GM12878 (cell line): ENCODE data around the gene SIX5. TPM values are rescaled to one million over a fixed set of nuclear protein-coding genes. Genes with fewer than 3 reads are reported as not detected.
"Not testable (repeated sequence)": the region's sequence is repeated elsewhere in the genome, so short reads cannot be mapped to it uniquely, and the experiment has no call there.

Experiments used
- ATAC-seq: fragments of 200-7000 bp; cut with Tn5 transposase; 3 replicates; pipeline ENCODE4 v1.9.1; 2020; ENCODE audit warnings: mild to moderate bottlenecking, moderate library complexity
- BruUV-seq: library from RNA; stranded (reverse); fragments of 400-500 nt; replicated peaks from 2 replicates; lab custom pipeline; 2021; lab: Mats Ljungman, UMichigan
- CTCF ChIA-PET: fragments of 300-600 bp; sonication (Branson Sonifier 250); formaldehyde crosslinking; extraction: SDS; loops from one replicate; lab custom pipeline; 2021; ENCODE audit warnings: inconsistent platforms; lab: Yijun Ruan, JAX
- POLR2A ChIA-PET: fragments of 350-600 bp; formaldehyde crosslinking; extraction: SDS; loops from one replicate; lab custom pipeline; 2021; ENCODE audit warnings: inconsistent platforms; lab: Charles Lee
- RAD21 ChIA-PET: fragments of 300-600 bp; sonication (Branson Sonifier 250); formaldehyde crosslinking; loops from one replicate; lab custom pipeline; 2023; ENCODE audit warnings: antibody characterized with exemption; ENCODE audit not compliant: unreplicated experiment; lab: Charles Lee
- SMC1A ChIA-PET: fragments of 300-600 bp; sonication (Branson Sonifier 250); formaldehyde crosslinking; loops from one replicate; lab custom pipeline; 2023; ENCODE audit not compliant: unreplicated experiment, uncharacterized antibody; lab: Charles Lee
- DNase-seq: peaks from one replicate; pipeline ENCODE4 v3.0.0-alpha.2; 2011; ENCODE audit warnings: low read depth, low spot score
- FAIRE-seq: peaks from 3 replicates; lab custom pipeline; 2011; peaks lifted over from hg19 to GRCh38; lab: Jason Lieb, UNC
- H2AFZ ChIP-seq: 2 replicates; pipeline ENCODE4 v1.6.0; 2011; ENCODE audit warnings: low read depth, low read length, control low read depth; ENCODE audit not compliant: control insufficient read depth
- H3K27ac ChIP-seq: 2 replicates; pipeline ENCODE4 v1.5.1; 2011; ENCODE audit warnings: control low read depth; ENCODE audit not compliant: control insufficient read depth, insufficient read depth
- H3K27me3 ChIP-seq, 2 experiments: replicated peaks in 1 of 2; 2 replicates each; pipeline versions ENCODE4 v1.6.0 to v1.6.1; 2011; ENCODE audit warnings: low read length in 1 of 2; ENCODE audit not compliant: control insufficient read depth in 2 of 2, insufficient read depth in 2 of 2
- H3K36me3 ChIP-seq, 2 experiments: 2 replicates each; pipeline ENCODE4 v1.5.1; 2011; ENCODE audit warnings: low read length in 1 of 2; ENCODE audit not compliant: control insufficient read depth in 2 of 2, insufficient read depth in 2 of 2
- H3K4me1 ChIP-seq: 2 replicates; pipeline ENCODE4 v1.6.1; 2011; ENCODE audit warnings: mild to moderate bottlenecking, low read length, moderate library complexity, mixed read lengths; ENCODE audit not compliant: control insufficient read depth, insufficient read depth
- H3K4me2 ChIP-seq: 2 replicates; pipeline ENCODE4 v1.6.0; 2011; ENCODE audit warnings: control low read depth; ENCODE audit not compliant: control insufficient read depth, insufficient read depth
- H3K4me3 ChIP-seq: fragments of 200-600 bp; sonication (generic); 2 replicates; pipeline ENCODE4 v1.5.1; 2016
- H3K79me2 ChIP-seq: 2 replicates; pipeline ENCODE4 v1.6.0; 2011; ENCODE audit warnings: low read length; ENCODE audit not compliant: control insufficient read depth, insufficient read depth
- H3K9ac ChIP-seq: 2 replicates; pipeline ENCODE4 v1.8.0; 2011; ENCODE audit warnings: low read length, control low read depth, mixed read lengths; ENCODE audit not compliant: control insufficient read depth, insufficient read depth
- H3K9me3 ChIP-seq: replicated peaks from 3 replicates; pipeline ENCODE4 v1.5.1; 2011; ENCODE audit warnings: mild to moderate bottlenecking, low read length; ENCODE audit not compliant: control insufficient read depth, insufficient read depth
- H4K20me1 ChIP-seq: 2 replicates; pipeline ENCODE4 v1.6.0; 2011; ENCODE audit not compliant: control insufficient read depth, insufficient read depth
- ATF7 ChIP-seq: fragments of 450-650 bp; IDR thresholded peaks from 2 replicates; pipeline ENCODE4 v1.6.1; 2016; ENCODE audit warnings: low read depth, mild to moderate bottlenecking
- BHLHE40 ChIP-seq, 2 experiments: fragments of 450-650 bp in 1 of 2; IDR thresholded peaks; 2 replicates each; pipeline ENCODE4 v1.6.1; 2011 to 2017; ENCODE audit warnings: low read depth in 2 of 2, borderline replicate concordance in 1 of 2, improper control_type of control experiment in 1 of 2, low read length in 1 of 2, mild to moderate bottlenecking in 1 of 2
- CREM ChIP-seq: IDR thresholded peaks from 2 replicates; pipeline ENCODE4 v1.6.1; 2014; ENCODE audit warnings: antibody characterized with exemption, low read depth
- IKZF1 ChIP-seq: fragments of 450-650 bp; conservative IDR thresholded peaks from 2 replicates; pipeline ENCODE4 v1.6.1; 2017; ENCODE audit warnings: antibody characterized with exemption, mild to moderate bottlenecking
- IKZF2 ChIP-seq, 2 experiments: fragments of 450-650 bp; IDR thresholded peaks; 2 replicates each; pipeline ENCODE4 v1.6.1; 2017; ENCODE audit warnings: mild to moderate bottlenecking in 2 of 2, moderate library complexity in 2 of 2
- MTA3 ChIP-seq: IDR thresholded peaks from 2 replicates; pipeline ENCODE4 v1.6.1; 2012; ENCODE audit warnings: low read length, inconsistent platforms, borderline replicate concordance
- NBN ChIP-seq: fragments of 450-650 bp; IDR thresholded peaks from 2 replicates; pipeline ENCODE4 v1.6.1; 2016
- SMARCA5 ChIP-seq: fragments of 450-650 bp; IDR thresholded peaks from 2 replicates; pipeline ENCODE4 v1.6.1; 2017; ENCODE audit warnings: mild to moderate bottlenecking
- TCF3 ChIP-seq: IDR thresholded peaks from 2 replicates; pipeline ENCODE4 v1.6.1; 2012; ENCODE audit warnings: low read depth, mild to moderate bottlenecking, low read length, borderline replicate concordance; ENCODE audit not compliant: insufficient read depth
- YY1 ChIP-seq: IDR thresholded peaks from 2 replicates; pipeline ENCODE4 v1.6.1; 2011; ENCODE audit warnings: low read depth, mild to moderate bottlenecking, low read length
- ZBTB33 ChIP-seq: fragments of 450-650 bp; IDR thresholded peaks from 2 replicates; pipeline ENCODE4 v1.6.1; 2017; ENCODE audit warnings: mild to moderate bottlenecking
- WGBS: methylation state at CpG from one replicate; pipeline ENCODE4 v1.1.6; 2016; ENCODE audit warnings: low lambda C conversion rate; ENCODE audit not compliant: insufficient replicate concordance, insufficient coverage; ENCODE audit errors: missing lambda C conversion rate; 5-methylcytosine and 5-hydroxymethylcytosine counted together
- in situ Hi-C: fragments of 300-500 bp; cut with MboI; formaldehyde crosslinking; loops from 9 replicates; pipeline ENCODE4 v1.14.3; 2018; ENCODE audit warnings: mixed read lengths
- intact Hi-C: fragments of 100-400 bp; cut with micrococcal nuclease; formaldehyde crosslinking; loops from one replicate; pipeline ENCODE4 v1.14.2; 2022; ENCODE audit not compliant: unreplicated experiment
- polyA plus RNA-seq, 11 experiments: library from polyadenylated mRNA; depleted of rRNA in 4 of 11; unstranded in 6 of 11; stranded (reverse) in 5 of 11; fragments of >200 nt; fragmentation: Nextera tagmentation in 4 of 11; fragmentation: Illumina TruSeq in 1 of 11; extraction: Ambion mirVana in 4 of 11; extraction: Trizol in 1 of 11; gene quantifications; 1 replicate in 1 of 11; 2 replicates in 10 of 11; pipeline versions ENCODE4 v1.2.1 to v1.2.3, GENCODE V29; 2011 to 2016; ENCODE audit warnings: inconsistent platforms in 2 of 11, missing spikeins in 2 of 11, low read depth in 1 of 11
- total RNA-seq, 4 experiments: library from RNA; depleted of rRNA in 3 of 4; stranded (reverse); fragments of >200 nt in 3 of 4; fragmentation: Illumina TruSeq in 1 of 4; extraction: Trizol in 1 of 4; gene quantifications; 2 replicates each; pipeline versions ENCODE4 v1.2.1 to v1.2.3, GENCODE V29; 2013 to 2021

SIX5 gene
- total and polyA plus RNA-seq, 10 of the 15 experiments (the other 5 are each of a cell fraction or from before 2014, with no cell fraction given) = 1.9 to 10.5 (median 3.0) TPM; not detected in 2

- POLR2A ChIA-PET = interaction anchor here (0.6 to 2.0 kb wide), 5 partner anchors 29 to 286 kb away, joined by 3 to 9 read pairs (median 3); no protein-coding TSS in a partner anchor
- in situ Hi-C loops, H4K20me1 ChIP-seq, H3K9me3 ChIP-seq, FAIRE-seq, H3K36me3 ChIP-seq, H3K27me3 ChIP-seq, H3K79me2 ChIP-seq, H3K4me1 ChIP-seq, H3K4me3 ChIP-seq, BruUV-seq, DNase-seq, H3K9ac ChIP-seq, ATAC-seq, H3K27ac ChIP-seq, H2AFZ ChIP-seq: not testable (repeated sequence)
- CTCF ChIA-PET = interaction anchor here (0.7 to 8.1 kb wide), 27 partner anchors 9 to 360 kb away, joined by 3 to 110 read pairs (median 4); partner anchors contain the start of genes FBXO46, MYPOP, QPCTL and RSPH6A
- WGBS = 89% methylated on average over 5 of the region's 5 CpGs
- RAD21 ChIA-PET = interaction anchor here (0.8 to 4.8 kb wide), 4 partner anchors 27 to 158 kb away, joined by 3 to 63 read pairs (median 4); partner anchors contain the start of gene SIX5
- SMC1A ChIA-PET = interaction anchor here (0.7 to 2.5 kb wide), 9 partner anchors 18 to 114 kb away, joined by 3 to 24 read pairs (median 4); partner anchors contain the start of genes QPCTL, SIX5 and SNRPD2
- intact Hi-C loops = loop anchor here (2.0 kb wide), 1 partner anchor 29 kb away; no protein-coding TSS in a partner anchor
- H3K4me2 ChIP-seq = 0 out of 2 replicates have a peak overlapping the region, but pooled peaks have one; percentile 4
Measured at GRCh38 chr19:45799541-45799940, 30.5 kb upstream of the SIX5 start.

- in situ Hi-C loops = no loop called here
- Histone ChIP-seq H3K4me1 (peaks cover 8% of the 10 kb centered on the region), H3K4me2 (0 out of 2 replicates have a peak overlapping the region, but pooled peaks have one; percentile 4), H4K20me1 (no peaks in the 10 kb centered on the region), H2AFZ (no peak overlapping the region), H3K27me3 (no peaks in the 10 kb centered on the region), H3K4me3 (no peak overlapping the region), H3K27ac (no peak overlapping the region), H3K9ac (no peak overlapping the region), H3K79me2 (no peaks in the 10 kb centered on the region), H3K9me3 (no peaks in the 10 kb centered on the region), H3K36me3 (no peaks in the 10 kb centered on the region)
- intact Hi-C loops = loop anchor here (2.0 kb wide), 1 partner anchor 28 kb away; no protein-coding TSS in a partner anchor
- ChIA-PET RAD21 (interaction anchor here (0.8 to 4.8 kb wide), 4 partner anchors 27 to 158 kb away, joined by 3 to 63 read pairs (median 4); partner anchors contain the start of gene SIX5), SMC1A (interaction anchor here (0.7 to 2.5 kb wide), 9 partner anchors 18 to 114 kb away, joined by 3 to 24 read pairs (median 4); partner anchors contain the start of genes QPCTL, SIX5 and SNRPD2), POLR2A (interaction anchor here (0.6 to 2.0 kb wide), 6 partner anchors 29 to 286 kb away, joined by 3 to 9 read pairs (median 3); no protein-coding TSS in a partner anchor), CTCF (interaction anchor here (0.6 to 8.1 kb wide), 28 partner anchors 8 to 360 kb away, joined by 3 to 110 read pairs (median 4); partner anchors contain the start of genes FBXO46, MYPOP, QPCTL and RSPH6A)
- no TSS peak for BruUV-seq
- peak; percentile 93 for ATAC-seq
- DNase-seq = peak; percentile 23
- FAIRE-seq = peak; percentile 41
- 0% methylated on average over 10 of the region's 10 CpGs for WGBS
- TF ChIP-seq CREM (no peak), BHLHE40 (IDR thresholded peaks at IDR 0.05; ENCODE audit: borderline replicate concordance in 1 of 2, low read depth in 2 of 2, low read length in 1 of 2) (0 out of 4 replicates have a peak, but pooled peaks of 1 of the 2 experiments have one; percentile 25), TCF3 (peak; percentile 70; the same call in 1 of the 2 replicates), YY1 (0 out of 2 replicates have a peak, but pooled peaks have one; percentile 35), SMARCA5 (peak; percentile 28; the same call in 1 of the 2 replicates), IKZF2 (IDR thresholded peaks at IDR 0.05) (peak; percentile 21 to 52; a peak in 2 of 4 replicates), MTA3 (no peak), NBN (peak; percentile 44; the same call in 1 of the 2 replicates), IKZF1 (peak; percentile 51), ZBTB33 (no peak), ATF7 (0 out of 2 replicates have a peak, but pooled peaks have one; percentile 27)
Measured at GRCh38 chr19:45798995-45799517, 30.0 kb upstream of the SIX5 start.
